BJ (cell line): ENCODE measurements around the gene ECE1. TPM values are rescaled to one million over a fixed set of nuclear protein-coding genes. Genes with fewer than 3 reads are reported as not detected.
A peak's percentile ranks its signal among the peaks of the same experiment; 100 is the strongest.

Experiments used
- CTCF ChIA-PET: fragments of 350-600 bp; formaldehyde crosslinking; extraction: SDS; loops from one replicate; lab custom pipeline; 2021; ENCODE audit warnings: antibody characterized with exemption, inconsistent platforms; lab: Yijun Ruan, JAX
- POLR2A ChIA-PET: fragments of 300-600 bp; sonication (Branson Sonifier 250); formaldehyde crosslinking; extraction: SDS; loops from one replicate; lab custom pipeline; 2021; ENCODE audit warnings: antibody characterized with exemption; lab: Charles Lee
- DNase-seq: peaks from one replicate; pipeline ENCODE4 v3.0.0-alpha.2; 2011; ENCODE audit warnings: low read depth
- H3K27me3 ChIP-seq: 2 replicates; pipeline ENCODE4 v1.6.0; 2011; ENCODE audit warnings: low read length; ENCODE audit not compliant: control insufficient read depth, insufficient read depth
- H3K36me3 ChIP-seq: 2 replicates; pipeline ENCODE4 v1.5.1; 2011; ENCODE audit warnings: low read length; ENCODE audit not compliant: control insufficient read depth, insufficient read depth
- H3K4me3 ChIP-seq: 2 replicates; pipeline ENCODE4 v1.5.1; 2011; ENCODE audit warnings: low read depth, mild to moderate bottlenecking, control low read depth, low read length
- polyA plus RNA-seq: library from polyadenylated mRNA; depleted of rRNA; stranded (reverse); fragments of >200 nt; gene quantifications from 2 replicates; pipeline ENCODE4 v1.2.3, GENCODE V29; 2011
- TF ChIP-seq, protein P1 (sequence below): IDR thresholded peaks from 2 replicates; pipeline ENCODE4 v1.5.1; 2011; ENCODE audit warnings: low read depth, mild to moderate bottlenecking, control low read depth, inconsistent platforms, low read length, moderate library complexity; ENCODE audit not compliant: insufficient read depth

ECE1 gene
- polyA plus RNA-seq, 1 experiment, result 150 TPM

DNA sequence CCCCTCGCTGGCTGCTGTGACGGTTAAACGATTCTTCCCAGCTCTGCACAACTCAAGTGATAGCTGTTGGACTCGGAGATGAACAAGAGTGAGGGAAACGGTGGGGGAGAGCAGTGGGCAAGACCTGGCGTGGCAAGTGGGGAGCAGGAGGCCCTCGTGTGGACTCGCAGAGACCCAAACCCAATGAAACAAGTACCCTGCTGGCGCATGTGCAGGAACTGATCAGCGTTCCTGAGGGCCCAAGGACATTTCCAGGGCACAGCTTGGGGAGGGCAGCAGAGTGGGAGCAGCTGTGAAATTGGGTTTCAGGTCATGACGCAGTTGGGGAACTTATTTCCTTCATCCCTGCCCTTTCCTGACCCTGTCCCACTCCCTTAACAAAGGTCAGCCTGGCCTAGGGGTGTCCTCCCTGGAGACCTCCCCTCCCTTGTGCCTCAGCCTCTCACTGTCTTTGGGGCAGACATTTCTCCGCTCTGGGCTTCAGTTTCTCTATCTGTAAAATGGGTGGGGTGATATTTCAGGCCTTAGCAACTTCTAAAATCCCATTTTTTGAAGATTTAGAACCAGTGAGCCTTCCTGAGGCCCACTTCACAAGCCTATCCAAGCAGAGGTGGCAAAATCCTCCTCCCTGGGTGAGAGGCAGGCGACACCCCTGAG, 27.9 kb upstream of the ECE1 start:
- ChIA-PET CTCF (interaction anchor here (1.1 to 2.1 kb wide), 2 partner anchors 18 to 48 kb away, joined by 4 to 9 read pairs; no protein-coding TSS in a partner anchor), POLR2A (no interaction called here)
- TF ChIP-seq, protein P1, sequence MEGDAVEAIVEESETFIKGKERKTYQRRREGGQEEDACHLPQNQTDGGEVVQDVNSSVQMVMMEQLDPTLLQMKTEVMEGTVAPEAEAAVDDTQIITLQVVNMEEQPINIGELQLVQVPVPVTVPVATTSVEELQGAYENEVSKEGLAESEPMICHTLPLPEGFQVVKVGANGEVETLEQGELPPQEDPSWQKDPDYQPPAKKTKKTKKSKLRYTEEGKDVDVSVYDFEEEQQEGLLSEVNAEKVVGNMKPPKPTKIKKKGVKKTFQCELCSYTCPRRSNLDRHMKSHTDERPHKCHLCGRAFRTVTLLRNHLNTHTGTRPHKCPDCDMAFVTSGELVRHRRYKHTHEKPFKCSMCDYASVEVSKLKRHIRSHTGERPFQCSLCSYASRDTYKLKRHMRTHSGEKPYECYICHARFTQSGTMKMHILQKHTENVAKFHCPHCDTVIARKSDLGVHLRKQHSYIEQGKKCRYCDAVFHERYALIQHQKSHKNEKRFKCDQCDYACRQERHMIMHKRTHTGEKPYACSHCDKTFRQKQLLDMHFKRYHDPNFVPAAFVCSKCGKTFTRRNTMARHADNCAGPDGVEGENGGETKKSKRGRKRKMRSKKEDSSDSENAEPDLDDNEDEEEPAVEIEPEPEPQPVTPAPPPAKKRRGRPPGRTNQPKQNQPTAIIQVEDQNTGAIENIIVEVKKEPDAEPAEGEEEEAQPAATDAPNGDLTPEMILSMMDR, result no peak

DNA sequence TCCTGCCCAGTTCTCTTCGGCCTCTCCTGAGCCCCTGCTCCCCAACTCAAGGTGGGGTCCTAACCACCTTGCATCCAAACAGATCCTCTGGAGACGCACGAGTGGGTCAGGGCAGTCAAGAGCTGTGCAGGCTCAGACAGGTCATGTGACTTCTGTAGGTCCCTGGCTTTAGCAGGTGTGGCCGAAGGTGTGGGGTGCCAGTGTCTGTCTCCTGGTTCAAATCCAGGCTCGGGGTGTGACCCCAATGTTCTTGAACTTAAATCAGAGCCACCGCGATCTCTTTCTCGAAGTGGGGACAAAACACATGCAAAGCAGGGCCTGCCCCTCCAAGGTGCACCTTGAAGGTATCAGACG, 27.4 kb upstream of the ECE1 start:
- TF ChIP-seq, protein P1, result no peak
- H3K36me3 ChIP-seq, result peaks cover 2% of the 10 kb centered on the region; the same call in 1 of the 2 replicates
- no peak for DNase-seq
- CTCF ChIA-PET, result interaction anchor here (0.7 to 2.1 kb wide), 6 partner anchors 10 to 63 kb away, joined by 3 to 9 read pairs (median 4); no protein-coding TSS in a partner anchor
- H3K4me3 ChIP-seq, result no peak overlapping the region
- POLR2A ChIA-PET, result no interaction called here
- no peaks in the 10 kb centered on the region for H3K27me3 ChIP-seq

More for the DNA sequence above, 27.9 kb upstream of the ECE1 start:
- no peak for DNase-seq
- H3K4me3 ChIP-seq, result no peak overlapping the region
- peaks cover 2% of the 10 kb centered on the region; the same call in 1 of the 2 replicates for H3K36me3 ChIP-seq
- no peaks in the 10 kb centered on the region for H3K27me3 ChIP-seq

DNA sequence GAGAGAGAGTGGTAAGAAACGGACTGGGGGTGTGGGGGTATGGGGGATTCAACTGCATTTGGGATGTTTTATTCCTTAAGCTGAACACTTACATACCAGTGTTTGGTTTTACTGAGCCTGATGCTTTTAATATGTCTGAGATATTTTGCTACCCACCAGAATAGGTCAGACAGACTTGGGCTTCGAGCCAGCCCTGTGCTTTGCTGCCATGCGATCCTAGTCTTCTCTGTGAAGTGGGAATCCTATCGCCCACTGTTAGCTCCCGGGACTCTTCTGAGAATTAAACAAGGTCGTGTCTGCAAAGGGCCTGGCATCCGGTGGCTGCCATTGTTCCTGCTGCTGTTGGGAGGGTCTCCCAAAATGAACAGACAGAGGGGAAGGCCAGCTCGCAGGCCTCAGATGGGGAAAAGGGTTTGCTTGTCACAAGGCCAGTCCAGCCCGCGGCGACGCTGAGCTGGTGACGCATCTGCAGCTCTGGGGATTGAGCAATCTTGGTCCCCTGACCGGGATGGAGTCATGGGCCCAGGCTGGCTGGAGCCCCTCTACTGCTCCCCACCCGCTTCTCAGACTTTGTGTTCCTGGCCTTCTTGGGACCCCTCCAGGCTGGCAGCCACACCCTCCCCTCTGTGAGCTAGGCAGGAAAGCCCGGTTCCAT, 26.9 kb upstream of the ECE1 start:
- Histone ChIP-seq H3K4me3 (no peak overlapping the region), H3K36me3 (peaks cover 2% of the 10 kb centered on the region; the same call in 1 of the 2 replicates), H3K27me3 (no peaks in the 10 kb centered on the region)
- DNase-seq, result peak; percentile 65
- TF ChIP-seq, protein P1, result no peak
- POLR2A ChIA-PET, result no interaction called here
- CTCF ChIA-PET, result interaction anchor here (0.7 to 1.4 kb wide), 5 partner anchors 9 to 62 kb away, joined by 3 to 4 read pairs (median 3); no protein-coding TSS in a partner anchor

DNA sequence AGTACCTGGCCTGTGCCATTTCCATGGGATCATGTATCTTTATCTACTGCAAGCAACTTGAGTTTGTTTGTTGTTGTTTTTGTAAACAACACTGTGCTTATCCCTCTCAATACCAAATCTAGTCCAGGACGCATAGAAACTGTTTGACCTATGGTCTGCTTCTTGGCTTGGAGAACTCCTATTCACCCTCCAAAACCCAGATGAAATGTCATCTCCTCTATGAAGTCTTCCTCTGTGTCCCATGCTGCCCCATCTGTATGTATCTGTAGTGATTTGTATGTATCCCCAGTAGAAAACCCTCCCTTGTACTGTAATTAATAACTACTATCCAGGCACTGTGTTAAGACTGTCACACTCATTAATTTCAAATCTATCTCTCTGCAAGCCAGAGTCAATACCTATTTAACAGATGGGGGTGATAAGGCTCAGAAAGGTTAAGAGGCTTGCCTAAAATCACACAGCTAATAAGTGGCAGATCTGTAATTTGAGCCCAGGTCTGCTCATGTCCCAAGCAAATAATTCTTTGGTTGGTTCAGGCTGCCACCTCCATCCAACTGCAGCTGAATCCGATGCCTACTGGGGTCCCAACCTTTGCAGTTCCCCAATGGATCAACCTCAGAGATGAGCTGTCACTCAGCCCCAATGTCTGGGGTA, 24.6 kb upstream of the ECE1 start:
- DNase-seq, result no peak

More for the DNA sequence above, 24.6 kb upstream of the ECE1 start:
- no peak overlapping the region for H3K4me3 ChIP-seq
- H3K27me3 ChIP-seq, result no peaks in the 10 kb centered on the region
- TF ChIP-seq, protein P1, result no peak
- CTCF ChIA-PET, result interaction anchor here (0.6 to 1.9 kb wide), 3 partner anchors 8 to 436 kb away, joined by 3 to 14 read pairs (median 3); no protein-coding TSS in a partner anchor
- POLR2A ChIA-PET, result no interaction called here
- no peaks in the 10 kb centered on the region for H3K36me3 ChIP-seq
